ENCODE measurements around the gene FGF14.

FGF14 gene

GRCh38 chr13:101880581-101880980 lies 521.3 kb downstream of the FGF14 start:
- H3K4me3 ChIP-seq (ENCODE audit: low read depth, low read length): no peak overlapping the region
- no peak overlapping the region for H3K27ac ChIP-seq (ENCODE audit: extremely low read depth, low read depth, low read length)
- TF ChIP-seq MEIS1 (CRISPR knock-in tag; IDR thresholded peaks at IDR 0.05; ENCODE audit: borderline replicate concordance): no peak
- no peak for TF ChIP-seq ZBTB11 (tag by site-specific recombination; conservative IDR thresholded peaks at IDR 0.05; ENCODE audit: low read depth)
- no peak for TF ChIP-seq GLIS1 (tag by site-specific recombination; IDR thresholded peaks at IDR 0.05)
- TF ChIP-seq ZNF624 (tag by site-specific recombination; IDR thresholded peaks at IDR 0.05): no peak
- no peak for TF ChIP-seq ZBTB21 (tag by site-specific recombination; IDR thresholded peaks at IDR 0.05)
- TF ChIP-seq ZNF394 (tag by site-specific recombination; IDR thresholded peaks at IDR 0.05; ENCODE audit: borderline replicate concordance): no peak
- no peak for TF ChIP-seq GLI2 (tag by site-specific recombination; IDR thresholded peaks at IDR 0.05; ENCODE audit: borderline replicate concordance, low read depth)
- no peak for TF ChIP-seq INSM2 (tag by site-specific recombination; IDR thresholded peaks at IDR 0.05)
- ChIA-PET CTCF (interaction anchor here (1.0 kb wide), 1 partner anchor 18 kb away, joined by 3 read pairs; no protein-coding TSS in a partner anchor), POLR2A (no interaction called here)
- H3K36me3 ChIP-seq (ENCODE audit: control insufficient read depth in 2 of 2, insufficient read depth in 1 of 2, low read length in 2 of 2): no peaks in the 10 kb centered on the region
- no peaks in the 10 kb centered on the region for H3K4me1 ChIP-seq (ENCODE audit: control insufficient read depth, insufficient read depth, low read length)
- H3K9me3 ChIP-seq (ENCODE audit: control insufficient read depth, insufficient read depth, low read depth, low read length): no peaks in the 10 kb centered on the region

GRCh38 chr13:101876951-101877350 lies 524.9 kb downstream of the FGF14 start:
- ChIA-PET POLR2A (no interaction called here), CTCF (no interaction called here)
- Histone ChIP-seq H3K36me3 (ENCODE audit: control insufficient read depth in 2 of 2, insufficient read depth in 1 of 2, low read length in 2 of 2) (no peaks in the 10 kb centered on the region), H3K27ac (ENCODE audit: extremely low read depth, low read depth, low read length) (no peak overlapping the region), H3K4me1 (ENCODE audit: control insufficient read depth, insufficient read depth, low read length) (no peaks in the 10 kb centered on the region), H3K9me3 (ENCODE audit: control insufficient read depth, insufficient read depth, low read depth, low read length) (no peaks in the 10 kb centered on the region), H3K4me3 (ENCODE audit: low read depth, low read length) (no peak overlapping the region)
- TF ChIP-seq TSHZ1 (tag by site-specific recombination; IDR thresholded peaks at IDR 0.05; ENCODE audit: borderline replicate concordance) (no peak), WT1 (tag by site-specific recombination; IDR thresholded peaks at IDR 0.05) (no peak), ZNF433 (tag by site-specific recombination; IDR thresholded peaks at IDR 0.05; ENCODE audit: low read depth) (no peak), INSM2 (tag by site-specific recombination; IDR thresholded peaks at IDR 0.05) (no peak), ZFP3 (tag by site-specific recombination; IDR thresholded peaks at IDR 0.05; ENCODE audit: low read depth) (no peak), ZNF629 (tag by site-specific recombination; IDR thresholded peaks at IDR 0.05) (no peak), ZBTB11 (tag by site-specific recombination; conservative IDR thresholded peaks at IDR 0.05; ENCODE audit: low read depth) (no peak), ZNF114 (tag by site-specific recombination; IDR thresholded peaks at IDR 0.05) (no peak), ZNF555 (tag by site-specific recombination; conservative IDR thresholded peaks at IDR 0.05) (no peak), ZNF704 (tag by site-specific recombination; IDR thresholded peaks at IDR 0.05) (no peak), ZNF785 (tag by site-specific recombination; IDR thresholded peaks at IDR 0.05) (no peak)
